ENCODE results near the gene DAP. TPM values are rescaled to one million over a fixed set of nuclear protein-coding genes. Genes with fewer than 3 reads are reported as not detected.

Gene DAP
- total RNA-seq, 1 experiment from 2014 or later, result 47.2 TPM

GRCh38 chr5:10737880-10738279 is 23.2 kb downstream of the DAP start:
- peaks cover 15 to 20% of the 10 kb centered on the region in 2 experiments for H3K9me3 Mint-ChIP-seq
- peaks cover 39 to 54% (median 40%) of the 10 kb centered on the region in 3 experiments for H3K36me3 Mint-ChIP-seq (ENCODE audit: insufficient read depth in 1 of 3, low read depth in 3 of 3)
- H3K4me1 ChIP-seq (ENCODE audit: insufficient read depth, low read length), result no peaks in the 10 kb centered on the region
- no peak overlapping the region for H3K4me3 Mint-ChIP-seq
- no peak overlapping the region for H2BK12ac ChIP-seq (ENCODE audit: insufficient read length, low read depth, low read length)
- no peak overlapping the region for H3K56ac ChIP-seq (ENCODE audit: insufficient read length, low read depth, low read length)
- no peak overlapping the region for H4K8ac ChIP-seq (replicated peaks; ENCODE audit: insufficient read length, low read depth, low read length)
- no peak overlapping the region for H2AK5ac ChIP-seq (ENCODE audit: insufficient read length, low read length)
- H2BK5ac ChIP-seq (ENCODE audit: insufficient read length, low read length), result no peak overlapping the region
- no peak overlapping the region for H3K23ac ChIP-seq (ENCODE audit: insufficient read length, low read depth, low read length)
- no peaks in the 10 kb centered on the region for H3K4me1 Mint-ChIP-seq
- TF ChIP-seq CTCF (conservative IDR thresholded peaks at IDR 0.05), result no peak
- H2BK20ac ChIP-seq (ENCODE audit: low read depth, low read length, poor library complexity, severe bottlenecking), result no peak overlapping the region
- H3K27ac Mint-ChIP-seq, result no peak overlapping the region
- no peaks in the 10 kb centered on the region for H3K27me3 Mint-ChIP-seq (ENCODE audit: low read depth)
- H4K20me1 ChIP-seq (ENCODE audit: control insufficient read depth, insufficient read depth, insufficient read length), result no peaks in the 10 kb centered on the region
- no peak overlapping the region for H3K4ac ChIP-seq (ENCODE audit: low read depth, low read length)
- H2AFZ ChIP-seq (ENCODE audit: low read length), result no peak overlapping the region
- H3K79me1 ChIP-seq (ENCODE audit: insufficient read depth, low read depth, low read length, poor library complexity, severe bottlenecking), result no peaks in the 10 kb centered on the region
- H3K27me3 ChIP-seq (ENCODE audit: insufficient read depth, low read length), result no peaks in the 10 kb centered on the region
- H3K14ac ChIP-seq (ENCODE audit: insufficient read depth, low read length), result no peak overlapping the region
- H4K91ac ChIP-seq (ENCODE audit: insufficient read length, low read depth, low read length), result no peak overlapping the region
- H4K5ac ChIP-seq (ENCODE audit: insufficient read length, low read depth, low read length), result no peak overlapping the region
- no peak overlapping the region for H2BK15ac ChIP-seq (ENCODE audit: low read depth, low read length)
- no peak overlapping the region for H3K18ac ChIP-seq (ENCODE audit: insufficient read length, low read depth, low read length)
- no peak overlapping the region for H3T11ph ChIP-seq (ENCODE audit: low read length)
- H3K79me2 ChIP-seq (ENCODE audit: insufficient read depth, low read length), result no peaks in the 10 kb centered on the region
- no peak overlapping the region for H2BK120ac ChIP-seq (ENCODE audit: low read depth, low read length, poor library complexity, severe bottlenecking)
- no peak overlapping the region for H3K9ac ChIP-seq (ENCODE audit: extremely low read depth, insufficient read length, low read length)
- no peaks in the 10 kb centered on the region for H3K9me3 ChIP-seq (ENCODE audit: control insufficient read depth, low read depth, low read length)
- H3K23me2 ChIP-seq (ENCODE audit: insufficient read length, low read depth, low read length, poor library complexity, severe bottlenecking), result no peaks in the 10 kb centered on the region
- H3K27ac ChIP-seq (ENCODE audit: insufficient read length, low read depth, low read length), result no peak overlapping the region
- no peak overlapping the region for H3K4me2 ChIP-seq (ENCODE audit: insufficient read depth, insufficient read length, low read length)
- no peak for DNase-seq

Measured in H9 (cell line).